Neural cell (in vitro differentiated cells): ENCODE results near the gene ZNF490. TPM values are rescaled to one million over a fixed set of nuclear protein-coding genes. Genes with fewer than 3 reads are reported as not detected.
"Not testable (repeated sequence)": the region's sequence is repeated elsewhere in the genome, so short reads cannot be mapped to it uniquely, and the experiment has no call there.

Experiments
- H2AFZ ChIP-seq: fragments of 200-600, 300-800 bp; sonication (generic), shearing (Covaris generic); 2 replicates; pipeline ENCODE4 v1.6.0; 2014; ENCODE audit warnings: low read depth, mild to moderate bottlenecking, antibody characterized with exemption, low read length, moderate library complexity
- H3F3A ChIP-seq: fragments of 200-600 bp; shearing (Covaris generic); 2 replicates; pipeline ENCODE4 v1.6.1; 2016; ENCODE audit warnings: mild to moderate bottlenecking, moderate library complexity, mixed read lengths, antibody characterized with exemption, low read length; ENCODE audit not compliant: insufficient read depth, poor library complexity, severe bottlenecking
- H3K27ac ChIP-seq: fragments of 200-600, 300-800 bp; sonication (generic), shearing (Covaris generic); 2 replicates; pipeline ENCODE4 v1.5.1; 2014; ENCODE audit warnings: mild to moderate bottlenecking, low read length, moderate library complexity
- H3K27me3 ChIP-seq: fragments of 300-800, 200-600 bp; sonication (generic), shearing (Covaris generic); 2 replicates; pipeline ENCODE4 v1.6.0; 2014; ENCODE audit warnings: mild to moderate bottlenecking, low read depth, low read length, moderate library complexity; ENCODE audit not compliant: insufficient read depth
- H3K36me3 ChIP-seq: fragments of 300-800, 200-600 bp; sonication (generic), shearing (Covaris generic); 2 replicates; pipeline ENCODE4 v1.5.1; 2014; ENCODE audit warnings: mild to moderate bottlenecking, antibody characterized with exemption, low read length, moderate library complexity; ENCODE audit not compliant: insufficient read depth
- H3K4me2 ChIP-seq: fragments of 300-800, 200-600 bp; sonication (generic), shearing (Covaris generic); 2 replicates; pipeline ENCODE4 v1.6.0; 2014; ENCODE audit warnings: mild to moderate bottlenecking, low read length
- H3K4me3 ChIP-seq: fragments of 300-800, 200-600 bp; sonication (generic), shearing (Covaris generic); 2 replicates; pipeline ENCODE4 v1.5.1; 2014; ENCODE audit warnings: mild to moderate bottlenecking, low read length, moderate library complexity
- H3K79me2 ChIP-seq: fragments of 200-600 bp; shearing (Covaris generic); replicated peaks from 2 replicates; pipeline ENCODE4 v1.6.0; 2014; ENCODE audit warnings: mild to moderate bottlenecking, low read length, moderate library complexity; ENCODE audit not compliant: insufficient read depth
- H3K9ac ChIP-seq: fragments of 300-800, 200-600 bp; sonication (generic), shearing (Covaris generic); 2 replicates; pipeline ENCODE4 v1.6.1; 2016; ENCODE audit warnings: mild to moderate bottlenecking, low read length, mixed read lengths
- H3K9me2 ChIP-seq: fragments of 200-600 bp; shearing (Covaris generic); 2 replicates; pipeline ENCODE4 v1.6.1; 2016; ENCODE audit warnings: mild to moderate bottlenecking, low read length, mixed read lengths; ENCODE audit not compliant: insufficient read depth
- H3K9me3 ChIP-seq: fragments of 200-600, 300-800 bp; sonication (generic), shearing (Covaris generic); 2 replicates; pipeline ENCODE4 v1.6.1; 2016; ENCODE audit warnings: mild to moderate bottlenecking, mixed run types, low read length, moderate library complexity, mixed read lengths
- H4K20me1 ChIP-seq: fragments of 200-600 bp; shearing (Covaris generic); 2 replicates; pipeline ENCODE4 v1.6.1; 2016; ENCODE audit warnings: mild to moderate bottlenecking, mixed run types; ENCODE audit not compliant: insufficient read depth
- CTCF ChIP-seq: fragments of 450-650 bp; IDR thresholded peaks from 2 replicates; pipeline ENCODE4 v1.5.1; 2014; ENCODE audit warnings: antibody characterized with exemption, mild to moderate bottlenecking, moderate library complexity; ENCODE audit not compliant: poor library complexity, severe bottlenecking
- EP300 ChIP-seq: fragments of 450-650 bp; conservative IDR thresholded peaks from 2 replicates; pipeline ENCODE4 v1.6.1; 2014; ENCODE audit warnings: antibody characterized with exemption, mild to moderate bottlenecking, moderate library complexity; ENCODE audit not compliant: poor library complexity, severe bottlenecking
- POLR2AphosphoS5 ChIP-seq: IDR thresholded peaks from 2 replicates; pipeline ENCODE4 v1.6.1; 2012
- REST ChIP-seq: IDR thresholded peaks from 2 replicates; pipeline ENCODE4 v1.6.1; 2012; ENCODE audit warnings: borderline replicate concordance
- SMC3 ChIP-seq: fragments of 450-650 bp; conservative IDR thresholded peaks from 2 replicates; pipeline ENCODE4 v1.6.1; 2014; ENCODE audit warnings: antibody characterized with exemption, mild to moderate bottlenecking, moderate library complexity; ENCODE audit not compliant: poor library complexity
- TAF1 ChIP-seq: IDR thresholded peaks from 2 replicates; pipeline ENCODE4 v1.6.1; 2012; ENCODE audit warnings: low read depth
- polyA plus RNA-seq: library from polyadenylated mRNA; depleted of rRNA; stranded (reverse); fragments of >200 nt; gene quantifications from 2 replicates; pipeline ENCODE4 v1.2.3, GENCODE V29; 2014

ZNF490 gene
- polyA plus RNA-seq, 1 donor from 2014 or later = 6.1 TPM

GRCh38 chr19:12578641-12579040, 32.0 kb downstream of the ZNF490 start:
- no peak overlapping the region for H3K4me3 ChIP-seq
- H3K27me3 ChIP-seq = no peaks in the 10 kb centered on the region
- H3K9me3 ChIP-seq = peaks cover 6% of the 10 kb centered on the region
- H2AFZ ChIP-seq = no peak overlapping the region
- H3K27ac ChIP-seq = no peak overlapping the region
- no peaks in the 10 kb centered on the region for H3K9me2 ChIP-seq
- H3K36me3 ChIP-seq = peaks cover 14% of the 10 kb centered on the region
- H3F3A ChIP-seq = no peaks in the 10 kb centered on the region
- no peak overlapping the region for H3K9ac ChIP-seq
- TF ChIP-seq REST (no peak), TAF1 (no peak)
- H3K4me2 ChIP-seq = no peak overlapping the region
- H4K20me1 ChIP-seq = no peaks in the 10 kb centered on the region
- no peaks in the 10 kb centered on the region for H3K79me2 ChIP-seq

GRCh38 chr19:12574036-12574435, 36.6 kb downstream of the ZNF490 start:
- Histone ChIP-seq H3K4me2 (no peak overlapping the region), H3F3A (no peaks in the 10 kb centered on the region), H3K9me2 (no peaks in the 10 kb centered on the region), H3K27ac (no peak overlapping the region), H3K36me3 (peaks cover 10% of the 10 kb centered on the region), H2AFZ (no peak overlapping the region), H3K4me3 (no peak overlapping the region), H4K20me1 (no peaks in the 10 kb centered on the region), H3K27me3 (no peaks in the 10 kb centered on the region), H3K79me2 (no peaks in the 10 kb centered on the region), H3K9me3 (no peaks in the 10 kb centered on the region), H3K9ac (no peak overlapping the region)
- no peak for TF ChIP-seq TAF1
- TF ChIP-seq SMC3 = no peak

GRCh38 chr19:12567951-12568350, 42.7 kb downstream of the ZNF490 start:
- TF ChIP-seq EP300 (no peak), CTCF (no peak), POLR2AphosphoS5 (no peak)
- Histone ChIP-seq H3K27me3 (no peaks in the 10 kb centered on the region), H3K36me3 (no peaks in the 10 kb centered on the region), H4K20me1 (no peaks in the 10 kb centered on the region), H3K9me2 (no peaks in the 10 kb centered on the region), H3K4me2 (no peak overlapping the region), H3K79me2 (no peaks in the 10 kb centered on the region), H3K4me3 (no peak overlapping the region), H3F3A (no peaks in the 10 kb centered on the region), H3K9me3 (no peaks in the 10 kb centered on the region), H3K27ac (no peak overlapping the region), H2AFZ (no peak overlapping the region), H3K9ac (no peak overlapping the region)

- not testable (repeated sequence) for H3K27ac ChIP-seq, H3K27me3 ChIP-seq, H3K79me2 ChIP-seq, H3K4me2 ChIP-seq, H3K9me3 ChIP-seq, H3K36me3 ChIP-seq, H4K20me1 ChIP-seq, H3K9me2 ChIP-seq, H3K4me3 ChIP-seq, H3F3A ChIP-seq, H3K9ac ChIP-seq, H2AFZ ChIP-seq
These were observed 44.2 kb downstream of the ZNF490 start for GRCh38 chr19:12566380-12566779.
